ENCODE measurements around the gene RGPD4. TPM values are rescaled to one million over a fixed set of nuclear protein-coding genes. Genes with fewer than 3 reads are reported as not detected.

The RGPD4 gene
- total RNA-seq, 1 experiment from 2014 or later: not detected

- no peak for DNase-seq (ENCODE audit: low read depth)
Measured at GRCh38 chr2:107927034-107927534, 100.4 kb downstream of the RGPD4 start.

- no peak for DNase-seq (ENCODE audit: low read depth)
Measured at GRCh38 chr2:107931412-107931811, 104.7 kb downstream of the RGPD4 start.

- DNase-seq (ENCODE audit: low read depth): no peak
Measured at GRCh38 chr2:107932488-107932887, 105.8 kb downstream of the RGPD4 start.

- peak; percentile 12 for DNase-seq (ENCODE audit: low read depth)
Measured at GRCh38 chr2:107932979-107933378, 106.3 kb downstream of the RGPD4 start.

- DNase-seq (ENCODE audit: low read depth): peak; percentile 12
Measured at GRCh38 chr2:107936433-107937359, 110.0 kb downstream of the RGPD4 start.

Other genes with a start within 250 kb of the RGPD4 start
- gene SLC5A7, start 159.6 kb downstream of the RGPD4 start, total RNA-seq (2014; rRNA removed; shearing (Covaris generic)): not detected in 2 replicates

Data from M059J (cell line).